Stimulated activated CD8-positive, alpha-beta memory T cell treated with anti-CD3 and anti-CD28 coated beads, Interleukin-15, amount 100 ng/mL, for 48 hours (primary cell): Measurements from ENCODE around the gene YTHDC1.
"Not testable (repeated sequence)": the region's sequence is repeated elsewhere in the genome, so short reads cannot be mapped to it uniquely, and the experiment has no call there.

ENCODE experiments used
- DNase-seq, 2 donors: peaks; one replicate each; pipeline ENCODE4 v3.0.0-alpha.2; 2020; ENCODE audit warnings: low read depth in 2 of 2

Gene YTHDC1

DNA sequence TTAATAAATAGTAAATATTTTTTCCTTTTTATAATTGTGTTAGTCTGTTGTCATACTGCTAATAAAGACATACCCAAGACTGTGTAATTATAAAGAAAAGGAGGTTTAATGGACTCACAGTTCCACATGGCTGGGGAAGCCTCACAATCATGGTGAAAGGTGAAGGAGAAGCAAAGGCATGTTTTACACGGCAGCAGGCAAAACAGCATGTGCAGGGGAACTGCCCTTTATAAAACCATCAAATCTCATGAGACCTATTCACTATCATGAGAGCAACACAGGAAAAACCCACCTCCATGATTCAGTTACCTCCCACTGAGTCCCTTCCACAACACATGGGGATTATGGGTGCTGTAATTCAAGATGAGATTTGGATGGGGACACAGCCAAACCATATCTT is 58.6 kb downstream of the YTHDC1 start:
- no peak for DNase-seq

- DNase-seq, result no peak
Observed at GRCh38 chr4:68288393-68288740, 61.5 kb downstream of the YTHDC1 start.

DNA sequence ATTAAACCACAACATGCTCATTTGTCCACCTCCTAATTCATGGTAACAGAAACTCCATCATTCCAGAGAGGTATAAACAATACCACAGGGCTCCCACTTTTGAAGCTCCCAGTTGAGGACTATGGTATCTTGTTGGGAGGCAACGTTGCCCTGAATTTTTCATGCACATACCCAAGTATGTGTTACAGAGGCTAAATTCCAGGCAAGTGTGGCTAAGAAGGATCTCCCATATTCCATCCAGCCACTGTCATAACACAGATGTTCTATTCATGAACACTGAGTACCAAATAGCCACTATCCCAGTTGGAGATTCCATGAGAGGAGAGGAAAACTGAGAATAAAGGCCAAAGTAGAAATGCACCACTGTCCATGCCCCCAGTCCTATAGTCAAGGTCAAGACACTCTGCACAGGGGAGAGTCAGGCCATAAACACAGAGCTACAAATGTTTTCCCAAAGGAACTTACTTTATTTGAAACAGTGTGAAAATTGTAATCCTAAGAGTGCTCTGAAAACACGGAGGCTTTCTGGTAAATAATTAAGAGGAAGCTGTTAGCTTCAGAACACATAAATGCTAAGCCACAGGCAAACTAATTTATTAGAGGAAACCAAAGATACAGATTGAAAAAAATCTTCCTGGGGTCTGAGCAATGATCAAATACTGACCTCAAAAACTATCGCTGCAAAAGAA is 62.0 kb downstream of the YTHDC1 start:
- DNase-seq, result no peak

DNA sequence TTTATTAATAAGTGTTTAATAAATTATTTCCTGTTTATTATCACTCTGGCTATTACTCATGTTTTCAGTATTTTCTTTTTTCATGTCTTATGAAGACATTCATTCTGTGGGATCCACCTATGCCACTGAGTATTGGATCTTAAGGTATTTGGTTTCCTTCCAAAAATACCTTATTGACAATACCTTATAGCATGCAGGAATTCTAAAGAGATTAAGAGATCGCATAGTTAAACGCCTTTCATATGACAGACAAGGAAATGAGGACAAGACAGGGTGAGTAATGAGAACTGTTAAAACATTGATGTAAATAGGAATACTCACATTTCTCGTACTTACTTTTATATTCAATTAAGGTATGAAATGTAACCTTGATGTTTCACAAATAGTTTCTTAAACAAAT is 66.2 kb downstream of the YTHDC1 start:
- DNase-seq, result no peak

- DNase-seq, result no peak
Observed at GRCh38 chr4:68283095-68283494, 66.8 kb downstream of the YTHDC1 start.

DNA sequence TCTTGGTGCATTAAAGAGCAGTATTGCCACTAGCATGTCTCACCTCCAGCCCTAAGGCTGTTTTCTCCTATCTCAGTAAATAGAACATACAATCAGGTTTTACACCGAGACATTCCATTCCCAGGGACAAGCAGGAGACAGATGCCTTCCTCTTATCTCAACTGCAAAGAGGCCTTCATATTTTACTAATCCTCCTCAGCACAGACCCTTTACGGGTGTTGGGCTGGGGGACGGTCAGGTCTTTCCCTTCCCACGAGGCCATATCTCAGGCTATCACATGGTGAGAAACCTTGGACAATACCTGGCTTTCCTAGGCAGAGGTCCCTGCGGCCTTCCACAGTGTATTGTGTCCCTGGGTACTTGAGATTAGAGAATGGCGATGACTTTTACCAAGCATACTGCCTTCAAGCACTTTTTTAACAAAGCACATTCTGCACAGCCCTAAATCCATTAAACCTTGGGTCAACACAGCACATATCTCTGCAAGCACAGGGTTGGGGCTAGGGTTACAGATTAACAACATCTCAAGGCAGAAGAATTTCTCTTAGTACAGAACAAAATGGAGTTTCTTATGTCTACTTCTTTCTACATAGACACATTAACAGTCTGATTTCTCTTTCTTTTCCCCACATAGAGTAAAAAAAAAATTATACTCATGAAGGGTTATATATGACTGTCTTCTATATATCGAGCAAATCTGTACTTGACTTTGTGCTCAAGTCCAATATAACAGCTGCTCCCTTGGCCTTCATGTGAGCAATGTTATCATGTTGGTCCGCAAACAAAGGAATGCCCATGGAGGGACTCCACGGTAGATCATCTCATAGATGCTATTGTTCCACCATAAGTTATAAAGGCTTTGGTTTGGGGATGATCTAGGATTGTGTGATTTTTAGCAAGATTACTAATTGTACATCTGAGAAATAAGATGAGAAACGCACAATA is 67.8 kb downstream of the YTHDC1 start:
- not testable (repeated sequence) for DNase-seq

DNA sequence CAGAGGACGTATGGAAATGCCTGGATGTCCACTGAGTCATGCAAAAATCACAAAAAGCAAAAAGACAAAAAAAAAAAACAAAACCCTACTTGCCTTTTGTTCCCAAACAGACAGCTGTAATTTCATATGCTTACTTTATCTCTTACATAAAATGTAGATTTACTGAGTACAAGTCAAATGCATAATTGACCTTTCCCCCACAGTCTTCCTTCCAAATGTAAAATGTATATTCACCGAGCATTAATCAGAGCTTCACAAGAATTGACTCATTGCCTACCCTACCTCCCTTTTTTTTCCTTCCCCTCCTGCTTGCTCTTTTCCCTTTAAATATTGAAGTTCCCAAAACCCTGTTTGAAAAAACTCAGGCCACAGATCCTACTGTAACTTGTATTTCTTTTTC is 71.9 kb downstream of the YTHDC1 start:
- DNase-seq, result no peak

DNA sequence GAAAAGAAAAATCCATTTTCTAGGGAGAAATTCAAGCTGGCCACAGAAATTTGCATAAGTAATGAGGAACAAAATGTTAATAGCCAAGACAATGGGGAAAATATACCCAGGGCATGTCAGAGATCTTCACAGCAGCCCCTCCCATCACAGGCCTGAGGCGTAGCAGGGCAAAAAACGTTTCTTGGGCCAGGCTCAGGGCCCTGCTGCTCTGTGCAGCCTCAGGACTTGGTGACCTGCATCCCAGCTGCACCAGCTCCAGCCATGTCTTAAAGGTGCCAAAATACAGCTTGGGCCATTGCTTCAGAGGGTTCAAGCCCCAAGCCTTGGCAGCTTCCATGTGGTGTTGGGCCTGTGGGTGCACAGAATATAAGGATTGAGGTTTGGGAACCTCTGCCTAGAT is 72.3 kb downstream of the YTHDC1 start:
- DNase-seq, result no peak

- no peak for DNase-seq
Observed at GRCh38 chr4:68272860-68273259, 77.0 kb downstream of the YTHDC1 start.

- DNase-seq, result no peak
Observed at GRCh38 chr4:68272380-68272779, 77.5 kb downstream of the YTHDC1 start.

DNA sequence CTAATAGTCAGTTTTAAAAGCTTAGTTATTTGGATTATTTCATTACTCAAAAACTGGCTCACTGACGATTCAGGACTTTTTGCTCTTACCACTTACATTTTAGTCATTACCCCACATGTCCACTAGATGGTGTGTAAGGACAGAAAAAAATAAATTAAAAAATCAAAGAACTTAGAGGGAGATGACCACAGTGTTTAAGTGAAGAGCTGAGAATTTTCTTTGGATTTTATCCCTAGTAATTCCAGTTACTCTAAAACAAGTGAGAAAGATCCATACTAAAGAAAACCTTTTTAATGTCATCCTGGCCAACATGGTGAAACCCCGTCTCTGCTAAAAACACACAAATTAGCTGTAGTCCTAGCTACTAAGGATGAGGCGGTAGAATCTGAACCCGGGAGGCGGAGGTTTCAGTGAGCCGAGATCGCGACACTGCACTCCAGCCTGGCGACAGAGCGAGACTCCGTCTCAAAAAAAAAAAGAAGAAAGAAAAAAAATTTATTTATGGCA is 78.0 kb downstream of the YTHDC1 start:
- DNase-seq, result no peak

- no peak for DNase-seq
Observed at GRCh38 chr4:68267433-68267944, 82.4 kb downstream of the YTHDC1 start.

- DNase-seq, result no peak
Observed at GRCh38 chr4:68264875-68265565, 84.9 kb downstream of the YTHDC1 start.
